HepG2 (cell line): ENCODE data around the gene TSSK2. TPM values are rescaled to one million over a fixed set of nuclear protein-coding genes. Genes with fewer than 3 reads are reported as not detected.
A peak's percentile ranks its signal among the peaks of the same experiment; 100 is the strongest.

Experiments used
- RNF219 ChIP-seq: sonication (generic); formaldehyde crosslinking; IDR thresholded peaks from 2 replicates; pipeline ENCODE4 v1.5.0; 2020; ENCODE audit warnings: mild to moderate bottlenecking, missing genetic modification reagents
- SMC3 ChIP-seq: IDR thresholded peaks from 2 replicates; pipeline ENCODE4 v1.6.1; 2011; ENCODE audit warnings: low read length, improper control_type of control experiment
- ZBTB38 ChIP-seq: sonication (generic); formaldehyde crosslinking; IDR thresholded peaks from 2 replicates; pipeline ENCODE4 v1.5.1; 2020; ENCODE audit warnings: mild to moderate bottlenecking, missing genetic modification reagents
- ZNF503 ChIP-seq: sonication (generic); formaldehyde crosslinking; IDR thresholded peaks from 2 replicates; pipeline ENCODE4 v1.4.0; 2020; ENCODE audit warnings: missing genetic modification reagents
- ZNF710 ChIP-seq: sonication (generic); formaldehyde crosslinking; IDR thresholded peaks from 2 replicates; pipeline ENCODE4 v1.5.0; 2020; ENCODE audit warnings: mild to moderate bottlenecking, missing genetic modification reagents, borderline replicate concordance
- polyA plus RNA-seq, 8 experiments: library from polyadenylated mRNA; depleted of rRNA in 3 of 8; stranded (reverse) in 7 of 8; unstranded in 1 of 8; fragments of >200 nt; fragmentation: Illumina TruSeq in 4 of 8; extraction: Trizol in 4 of 8; gene quantifications; 2 replicates each; pipeline versions ENCODE4 v1.2.1 to v1.2.3, GENCODE V29; 2011 to 2016; ENCODE audit warnings: low read depth in 4 of 8, missing spikeins in 1 of 8, mixed read lengths in 1 of 8; ENCODE audit not compliant: insufficient read depth in 1 of 8
- total RNA-seq, 5 experiments: library from RNA; depleted of rRNA; stranded (reverse); fragments of >200 nt; fragmentation: Illumina TruSeq; extraction: Trizol; gene quantifications; 2 replicates each; pipeline ENCODE4 v1.2.3, GENCODE V29; 2016; ENCODE audit warnings: low read depth in 1 of 5
- TF ChIP-seq, protein P1 (sequence below): sonication (generic); formaldehyde crosslinking; IDR thresholded peaks from 2 replicates; pipeline ENCODE4 v1.5.0; 2020; ENCODE audit warnings: mild to moderate bottlenecking, missing genetic modification reagents
- TF ChIP-seq, protein P2 (sequence below): sonication (generic); formaldehyde crosslinking; IDR thresholded peaks from 2 replicates; pipeline ENCODE4 v1.5.0; 2020; ENCODE audit warnings: missing genetic modification reagents

TSSK2 gene
- total and polyA plus RNA-seq, 2 of the 13 experiments (the other 11 are each of a cell fraction or from before 2014, with no cell fraction given): not detected

- no peak for TF ChIP-seq ZNF503 (CRISPR knock-in tag)
- peak; percentile 45; the same call in 1 of the 2 replicates for TF ChIP-seq SMC3
- TF ChIP-seq ZNF710: no peak
- TF ChIP-seq RNF219 (CRISPR knock-in tag): no peak
- no peak for TF ChIP-seq ZBTB38 (CRISPR knock-in tag)
- TF ChIP-seq, protein P1, sequence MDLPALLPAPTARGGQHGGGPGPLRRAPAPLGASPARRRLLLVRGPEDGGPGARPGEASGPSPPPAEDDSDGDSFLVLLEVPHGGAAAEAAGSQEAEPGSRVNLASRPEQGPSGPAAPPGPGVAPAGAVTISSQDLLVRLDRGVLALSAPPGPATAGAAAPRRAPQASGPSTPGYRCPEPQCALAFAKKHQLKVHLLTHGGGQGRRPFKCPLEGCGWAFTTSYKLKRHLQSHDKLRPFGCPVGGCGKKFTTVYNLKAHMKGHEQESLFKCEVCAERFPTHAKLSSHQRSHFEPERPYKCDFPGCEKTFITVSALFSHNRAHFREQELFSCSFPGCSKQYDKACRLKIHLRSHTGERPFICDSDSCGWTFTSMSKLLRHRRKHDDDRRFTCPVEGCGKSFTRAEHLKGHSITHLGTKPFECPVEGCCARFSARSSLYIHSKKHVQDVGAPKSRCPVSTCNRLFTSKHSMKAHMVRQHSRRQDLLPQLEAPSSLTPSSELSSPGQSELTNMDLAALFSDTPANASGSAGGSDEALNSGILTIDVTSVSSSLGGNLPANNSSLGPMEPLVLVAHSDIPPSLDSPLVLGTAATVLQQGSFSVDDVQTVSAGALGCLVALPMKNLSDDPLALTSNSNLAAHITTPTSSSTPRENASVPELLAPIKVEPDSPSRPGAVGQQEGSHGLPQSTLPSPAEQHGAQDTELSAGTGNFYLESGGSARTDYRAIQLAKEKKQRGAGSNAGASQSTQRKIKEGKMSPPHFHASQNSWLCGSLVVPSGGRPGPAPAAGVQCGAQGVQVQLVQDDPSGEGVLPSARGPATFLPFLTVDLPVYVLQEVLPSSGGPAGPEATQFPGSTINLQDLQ: no peak
- TF ChIP-seq, protein P2, sequence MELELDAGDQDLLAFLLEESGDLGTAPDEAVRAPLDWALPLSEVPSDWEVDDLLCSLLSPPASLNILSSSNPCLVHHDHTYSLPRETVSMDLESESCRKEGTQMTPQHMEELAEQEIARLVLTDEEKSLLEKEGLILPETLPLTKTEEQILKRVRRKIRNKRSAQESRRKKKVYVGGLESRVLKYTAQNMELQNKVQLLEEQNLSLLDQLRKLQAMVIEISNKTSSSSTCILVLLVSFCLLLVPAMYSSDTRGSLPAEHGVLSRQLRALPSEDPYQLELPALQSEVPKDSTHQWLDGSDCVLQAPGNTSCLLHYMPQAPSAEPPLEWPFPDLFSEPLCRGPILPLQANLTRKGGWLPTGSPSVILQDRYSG (CRISPR knock-in tag): no peak
Measured at GRCh38 chr22:19168088-19168890, 37.2 kb downstream of the TSSK2 start (continued).
